Ishikawa (cell line): Measurements from ENCODE around the gene DNAJB13.

Source experiments
- CEBPB ChIP-seq: IDR thresholded peaks from 2 replicates; pipeline ENCODE4 v1.6.1; 2012
- EP300 ChIP-seq: IDR thresholded peaks from 2 replicates; pipeline ENCODE4 v1.6.1; 2012; ENCODE audit warnings: borderline replicate concordance
- FOXM1 ChIP-seq: IDR thresholded peaks from 2 replicates; pipeline ENCODE4 v1.6.1; 2012; ENCODE audit warnings: low read depth, borderline replicate concordance
- TF ChIP-seq, protein P1 (sequence below): IDR thresholded peaks from 2 replicates; pipeline ENCODE4 v1.6.1; 2012

- TF ChIP-seq, protein P1, sequence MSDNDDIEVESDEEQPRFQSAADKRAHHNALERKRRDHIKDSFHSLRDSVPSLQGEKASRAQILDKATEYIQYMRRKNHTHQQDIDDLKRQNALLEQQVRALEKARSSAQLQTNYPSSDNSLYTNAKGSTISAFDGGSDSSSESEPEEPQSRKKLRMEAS, result no peak
- TF ChIP-seq FOXM1 (no peak), EP300 (no peak), CEBPB (no peak)
Observed at GRCh38 chr11:74009230-74009547, 58.4 kb downstream of the DNAJB13 start.
